Erythroblast (primary cell): ENCODE measurements around the gene TOX3.

ENCODE experiments used
- GATA1 ChIP-seq: IDR thresholded peaks from 2 replicates; pipeline ENCODE4 v1.6.1; 2011; ENCODE audit warnings: low read depth, mild to moderate bottlenecking, control low read depth, low read length, moderate library complexity
- POLR2A ChIP-seq: IDR thresholded peaks from 2 replicates; pipeline ENCODE4 v1.6.1; 2011; ENCODE audit warnings: mild to moderate bottlenecking, low read length

- no peak for TF ChIP-seq POLR2A
- TF ChIP-seq GATA1 = no peak
Observed at GRCh38 chr16:52494145-52494544, 52.8 kb downstream of the TOX3 start.
